ENCODE results near the gene CGB7.
"Not testable (repeated sequence)": the region's sequence is repeated elsewhere in the genome, so short reads cannot be mapped to it uniquely, and the experiment has no call there.

The CGB7 gene

GRCh38 chr19:49057636-49058234, at the start of gene CGB7:
CGB7 (minus strand) TSS chr19:49057749; CDS start chr19:49055375, 2,374 bp downstream.
- DNase-seq (ENCODE audit: low read depth in 2 of 2) = no peak

- DNase-seq (ENCODE audit: low read depth in 2 of 2) = peak; percentile 34 to 41
Measured at GRCh38 chr19:49106648-49107135, 49.1 kb upstream of the CGB7 start.

GRCh38 chr19:49104229-49104864, 46.8 kb upstream of the CGB7 start:
- DNase-seq (ENCODE audit: low read depth in 2 of 2) = no peak

GRCh38 chr19:49103331-49104085, 46.0 kb upstream of the CGB7 start:
- DNase-seq (ENCODE audit: low read depth in 2 of 2) = no peak

- DNase-seq (ENCODE audit: low read depth in 2 of 2) = no peak
Measured at GRCh38 chr19:49102303-49102702, 44.8 kb upstream of the CGB7 start.

GRCh38 chr19:49101160-49101559, 43.6 kb upstream of the CGB7 start:
- DNase-seq (ENCODE audit: low read depth in 2 of 2) = no peak

GRCh38 chr19:49098795-49099194, 41.2 kb upstream of the CGB7 start:
- DNase-seq (ENCODE audit: low read depth in 2 of 2) = no peak

- DNase-seq (ENCODE audit: low read depth in 2 of 2) = peak; percentile 40 to 56
Measured at GRCh38 chr19:49097453-49098288, 40.1 kb upstream of the CGB7 start.

GRCh38 chr19:49094505-49095482, 37.2 kb upstream of the CGB7 start:
- no peak for DNase-seq (ENCODE audit: low read depth in 2 of 2)

- no peak for DNase-seq (ENCODE audit: low read depth in 2 of 2)
Measured at GRCh38 chr19:49092686-49093085, 35.1 kb upstream of the CGB7 start.

GRCh38 chr19:49091391-49092038, 34.0 kb upstream of the CGB7 start:
- no peak for DNase-seq (ENCODE audit: low read depth in 2 of 2)

GRCh38 chr19:49086296-49086695, 28.7 kb upstream of the CGB7 start:
- DNase-seq (ENCODE audit: low read depth in 2 of 2) = no peak

GRCh38 chr19:49085868-49086232, 28.3 kb upstream of the CGB7 start:
- no peak for DNase-seq (ENCODE audit: low read depth in 2 of 2)

GRCh38 chr19:49085020-49085867, 27.7 kb upstream of the CGB7 start, which contains the start of gene SNRNP70:
SNRNP70 (plus strand) TSS chr19:49085451; CDS start chr19:49086415, 964 bp downstream.
- DNase-seq (ENCODE audit: low read depth in 2 of 2) = peak; percentile 98

GRCh38 chr19:49084206-49085019, 26.9 kb upstream of the CGB7 start:
- DNase-seq (ENCODE audit: low read depth in 2 of 2) = no peak

- DNase-seq (ENCODE audit: low read depth in 2 of 2) = no peak
Measured at GRCh38 chr19:49081273-49081672, 23.7 kb upstream of the CGB7 start.

GRCh38 chr19:49080392-49080791, 22.8 kb upstream of the CGB7 start:
- DNase-seq (ENCODE audit: low read depth in 2 of 2) = no peak

- DNase-seq (ENCODE audit: low read depth in 2 of 2) = not testable (repeated sequence)
Measured at GRCh38 chr19:49074869-49075268, 17.3 kb upstream of the CGB7 start.
